ENCODE measurements around the gene RBM8A. TPM values are rescaled to one million over a fixed set of nuclear protein-coding genes. Genes with fewer than 3 reads are reported as not detected.

Gene RBM8A
- total RNA-seq, 3 donors from 2014 or later = 603 to 609 (median 606) TPM

DNA sequence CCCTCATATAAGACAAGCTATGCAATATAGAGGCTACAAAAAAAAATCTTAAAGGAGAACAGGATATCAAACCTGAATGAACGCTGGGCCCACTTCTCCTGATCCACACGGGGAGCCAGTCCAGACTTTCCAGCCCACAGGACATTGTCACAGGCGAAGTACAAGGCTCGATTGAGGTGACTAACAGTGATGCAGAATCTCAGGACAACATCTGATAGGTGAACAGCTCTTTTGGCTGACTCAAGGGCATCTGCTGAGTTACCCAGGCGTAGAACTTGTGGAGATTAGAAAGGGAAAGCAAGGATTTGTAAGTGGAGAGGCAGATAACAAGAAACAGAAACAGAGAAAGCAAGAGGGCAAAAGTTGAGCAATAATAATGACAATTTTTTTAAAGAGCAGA lies 10.5 kb downstream of the RBM8A start:
- no peak for ATAC-seq
- peaks cover 47% of the 10 kb centered on the region for H3K4me1 Mint-ChIP-seq (ENCODE audit: low read depth)
- no peak for DNase-seq
- H3K9me3 Mint-ChIP-seq = no peaks in the 10 kb centered on the region
- H3K4me3 Mint-ChIP-seq = peak overlapping the region; percentile 94
- peaks cover 33% of the 10 kb centered on the region for H3K36me3 Mint-ChIP-seq (ENCODE audit: insufficient read depth)
- no peaks in the 10 kb centered on the region for H3K27me3 Mint-ChIP-seq (ENCODE audit: low read depth)

DNA sequence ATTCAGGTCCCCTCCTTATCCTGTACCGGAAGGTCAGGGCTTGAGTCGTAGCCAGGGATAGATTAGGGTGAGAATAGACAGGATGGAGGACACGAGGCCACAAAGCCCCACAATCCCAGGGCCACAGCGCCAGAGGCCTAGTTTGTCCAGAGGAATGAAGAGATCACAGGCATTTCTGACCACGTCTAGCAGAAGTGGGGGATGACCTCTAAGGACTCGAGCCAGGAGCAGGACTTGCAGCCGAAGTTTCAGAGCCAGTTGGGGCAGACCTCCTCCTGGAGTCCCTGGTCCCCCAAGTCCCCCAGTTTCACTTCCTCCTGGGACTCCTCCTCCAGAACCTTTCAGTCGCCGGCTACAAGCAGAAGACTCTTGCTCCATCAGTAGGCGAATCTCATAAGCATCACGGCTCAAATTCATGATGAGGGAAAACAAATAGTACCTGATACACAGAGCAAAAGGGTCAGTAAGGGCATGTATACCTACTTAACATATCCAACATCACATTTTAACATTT lies 15.1 kb downstream of the RBM8A start:
- Mint-ChIP-seq H3K9me3 (no peaks in the 10 kb centered on the region), H3K4me1 (ENCODE audit: low read depth) (peaks cover 21% of the 10 kb centered on the region), H3K36me3 (ENCODE audit: insufficient read depth) (peaks cover 39% of the 10 kb centered on the region), H3K27me3 (ENCODE audit: low read depth) (no peaks in the 10 kb centered on the region), H3K4me3 (no peak overlapping the region)
- DNase-seq (no peak), ATAC-seq (no peak)

DNA sequence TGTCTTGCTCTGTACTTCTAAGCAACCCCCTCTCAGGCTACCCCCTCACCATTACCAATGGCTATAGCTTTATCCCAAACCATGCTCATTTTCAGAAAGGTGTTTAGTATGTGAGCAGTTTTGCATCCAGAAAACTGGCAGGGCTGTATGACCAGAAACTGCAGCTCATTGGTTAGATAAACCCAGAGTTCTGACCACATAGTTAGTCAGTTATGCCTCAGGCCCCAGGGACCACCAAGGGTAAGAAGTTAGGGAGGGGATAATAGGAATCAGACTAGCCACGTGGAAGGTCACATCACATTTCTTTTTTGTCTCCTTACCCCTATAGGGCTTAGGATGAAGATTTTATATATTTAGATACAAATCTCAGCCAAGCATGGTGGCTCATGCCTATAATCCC lies 18.6 kb downstream of the RBM8A start:
- peaks cover 5% of the 10 kb centered on the region for H3K4me1 Mint-ChIP-seq (ENCODE audit: low read depth)
- H3K9me3 Mint-ChIP-seq = no peaks in the 10 kb centered on the region
- ATAC-seq (no peak), DNase-seq (no peak)
- peaks cover 21% of the 10 kb centered on the region for H3K36me3 Mint-ChIP-seq (ENCODE audit: insufficient read depth)
- no peaks in the 10 kb centered on the region for H3K27me3 Mint-ChIP-seq (ENCODE audit: low read depth)
- H3K4me3 Mint-ChIP-seq = no peak overlapping the region

DNA sequence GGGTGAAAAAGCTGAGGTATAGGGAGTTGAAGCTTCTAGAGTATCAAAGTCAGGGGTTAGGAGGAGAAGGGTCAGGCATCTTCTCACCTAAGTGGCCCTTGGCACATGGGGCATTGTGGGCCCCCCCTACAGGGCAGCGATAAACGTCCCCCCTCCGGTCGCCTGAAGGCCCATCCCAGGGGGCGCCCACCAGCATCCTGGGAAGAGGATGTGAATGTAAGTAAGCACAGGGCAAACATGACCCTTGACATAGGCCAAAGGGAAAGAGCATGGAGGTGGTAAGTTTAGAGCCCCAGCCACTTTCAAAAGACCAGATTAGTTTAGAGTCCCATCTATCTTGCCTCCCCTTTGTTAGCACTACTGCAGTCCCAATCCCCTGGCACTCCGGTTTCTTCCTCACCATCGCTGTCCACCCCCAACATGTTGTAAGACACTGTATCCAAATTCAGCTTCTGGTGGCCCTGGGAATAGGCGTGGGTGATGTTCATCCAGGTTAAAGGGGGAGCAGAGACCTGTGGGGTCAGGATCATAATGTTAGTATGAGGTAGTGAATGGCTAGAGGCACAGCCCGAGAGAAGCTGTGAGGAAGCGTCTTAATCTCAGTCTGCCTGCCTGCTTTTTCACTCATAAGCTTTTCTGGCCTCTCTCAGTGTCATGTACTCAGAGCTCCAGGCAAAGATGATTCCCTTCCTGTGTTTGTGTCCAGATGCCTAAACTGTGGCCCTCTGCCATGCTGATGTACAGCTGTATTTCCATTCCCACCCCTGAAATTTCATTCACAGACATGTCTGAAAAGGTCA lies 20.1 kb downstream of the RBM8A start:
- no peaks in the 10 kb centered on the region for H3K27me3 Mint-ChIP-seq (ENCODE audit: low read depth)
- no peak overlapping the region for H3K4me3 Mint-ChIP-seq
- no peaks in the 10 kb centered on the region for H3K9me3 Mint-ChIP-seq
- DNase-seq (no peak), ATAC-seq (no peak)
- H3K4me1 Mint-ChIP-seq (ENCODE audit: low read depth) = peaks cover 5% of the 10 kb centered on the region
- peaks cover 15% of the 10 kb centered on the region for H3K36me3 Mint-ChIP-seq (ENCODE audit: insufficient read depth)

DNA sequence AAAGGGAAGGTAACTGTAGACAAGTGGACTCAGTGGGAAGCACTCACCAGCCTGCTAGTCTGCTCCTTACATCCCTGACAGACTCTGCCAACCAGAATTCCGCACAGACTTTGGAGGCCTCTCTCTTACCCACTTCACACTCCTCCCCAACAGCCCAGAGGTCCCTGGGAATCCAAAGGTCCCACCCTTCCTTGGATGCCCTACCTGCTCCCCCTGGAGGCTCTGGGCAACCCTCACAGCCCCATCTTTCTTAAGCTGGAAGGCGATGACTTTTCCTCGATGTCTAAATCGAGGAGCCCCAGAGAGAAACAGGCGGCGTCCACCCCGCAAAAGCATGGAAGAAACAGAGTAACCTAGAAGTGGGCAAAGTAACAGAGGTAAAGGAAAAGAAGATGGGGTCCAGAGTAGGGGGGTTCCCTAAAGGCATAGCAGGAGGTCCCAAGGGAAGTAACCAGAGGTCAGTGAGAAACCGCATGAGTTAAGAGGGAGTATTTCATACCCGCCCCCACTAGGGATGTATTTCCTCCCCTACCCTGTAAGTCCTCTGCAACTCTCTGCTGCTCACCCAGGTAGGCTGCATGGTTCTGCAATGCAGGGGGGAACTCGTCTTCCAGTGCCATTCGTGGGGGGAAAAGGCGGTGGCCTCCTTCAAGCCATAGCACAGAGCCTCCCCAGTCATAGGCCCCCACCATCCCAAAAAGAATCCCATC lies 25.8 kb downstream of the RBM8A start:
- no peaks in the 10 kb centered on the region for H3K27me3 Mint-ChIP-seq (ENCODE audit: low read depth)
- no peak overlapping the region for H3K4me3 Mint-ChIP-seq
- H3K36me3 Mint-ChIP-seq (ENCODE audit: insufficient read depth) = peaks cover 6% of the 10 kb centered on the region
- ATAC-seq = no peak
- DNase-seq = no peak
- H3K4me1 Mint-ChIP-seq (ENCODE audit: low read depth) = no peaks in the 10 kb centered on the region
- H3K9me3 Mint-ChIP-seq = no peaks in the 10 kb centered on the region

DNA sequence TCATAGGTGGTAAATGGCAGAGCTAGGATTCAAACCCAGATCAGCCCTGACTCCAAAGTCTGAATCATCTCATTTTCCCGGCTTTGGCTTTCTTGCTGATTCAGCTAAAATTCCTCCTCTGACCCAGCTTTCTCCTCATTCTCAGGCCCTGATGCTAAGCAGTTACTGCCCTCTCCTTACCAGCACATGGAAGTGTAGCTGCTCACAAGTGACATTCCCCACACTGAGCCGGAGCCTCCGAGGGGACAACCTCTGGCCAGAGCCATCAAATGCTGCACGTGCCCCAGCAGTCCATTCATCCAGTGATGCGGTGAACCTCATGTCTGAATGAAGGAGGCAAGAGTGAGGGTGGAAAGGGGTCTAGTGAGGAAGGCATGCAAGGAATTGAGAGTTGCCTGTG lies 28.5 kb downstream of the RBM8A start:
- DNase-seq (no peak), ATAC-seq (no peak)
- peaks cover 5% of the 10 kb centered on the region for H3K36me3 Mint-ChIP-seq (ENCODE audit: insufficient read depth)
- H3K27me3 Mint-ChIP-seq (ENCODE audit: low read depth) = no peaks in the 10 kb centered on the region
- no peaks in the 10 kb centered on the region for H3K9me3 Mint-ChIP-seq
- H3K4me3 Mint-ChIP-seq = no peak overlapping the region
- H3K4me1 Mint-ChIP-seq (ENCODE audit: low read depth) = no peaks in the 10 kb centered on the region

DNA sequence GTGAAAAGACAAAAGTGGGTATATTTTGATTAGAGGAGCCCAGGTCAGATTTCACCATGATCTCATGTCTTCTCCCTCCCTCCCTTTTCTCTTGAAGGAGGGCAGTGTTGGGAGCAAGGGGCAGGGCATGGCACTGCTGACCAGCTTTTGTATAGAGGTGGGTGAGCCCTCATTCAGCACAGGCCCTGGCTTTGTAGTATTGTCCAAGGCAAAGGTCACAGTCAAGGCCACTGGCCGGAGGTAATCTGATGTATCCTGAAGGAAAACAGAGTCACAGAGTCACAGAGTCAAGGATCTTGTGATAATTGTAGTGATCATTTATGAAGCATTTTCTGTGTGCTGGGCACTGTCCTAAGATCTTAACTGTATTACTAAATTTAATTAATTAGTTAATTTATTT lies 29.3 kb downstream of the RBM8A start:
- H3K27me3 Mint-ChIP-seq (ENCODE audit: low read depth) = no peaks in the 10 kb centered on the region
- no peak for ATAC-seq
- no peak for DNase-seq

DNA sequence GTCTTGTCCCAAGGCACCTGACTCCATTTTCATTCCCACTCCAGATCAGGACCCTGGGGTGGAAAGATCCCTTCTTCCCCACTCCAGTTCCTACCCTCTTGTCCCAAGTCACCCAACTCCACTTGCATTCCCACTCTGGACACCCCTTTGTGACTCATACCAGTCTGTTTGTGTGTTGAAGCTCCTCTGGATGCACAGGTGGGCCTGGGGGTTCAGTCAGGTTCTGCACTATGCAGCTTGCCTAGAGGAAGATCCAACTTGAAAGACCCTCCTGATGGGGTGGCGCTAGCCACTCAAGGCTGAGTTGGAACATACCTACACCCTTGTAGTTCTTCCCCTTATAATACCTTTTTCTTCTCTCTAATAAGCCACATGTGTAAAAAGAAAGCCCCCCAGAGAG lies 31.8 kb downstream of the RBM8A start:
- no peak for DNase-seq
- ATAC-seq = no peak
- Mint-ChIP-seq H3K4me3 (no peak overlapping the region), H3K9me3 (no peaks in the 10 kb centered on the region), H3K36me3 (ENCODE audit: insufficient read depth) (peaks cover 4% of the 10 kb centered on the region), H3K27me3 (ENCODE audit: low read depth) (no peaks in the 10 kb centered on the region), H3K4me1 (ENCODE audit: low read depth) (no peaks in the 10 kb centered on the region)

More for the DNA sequence above, 29.3 kb downstream of the RBM8A start:
- Mint-ChIP-seq H3K36me3 (ENCODE audit: insufficient read depth) (peaks cover 6% of the 10 kb centered on the region), H3K4me1 (ENCODE audit: low read depth) (no peaks in the 10 kb centered on the region), H3K9me3 (no peaks in the 10 kb centered on the region), H3K4me3 (no peak overlapping the region)

DNA sequence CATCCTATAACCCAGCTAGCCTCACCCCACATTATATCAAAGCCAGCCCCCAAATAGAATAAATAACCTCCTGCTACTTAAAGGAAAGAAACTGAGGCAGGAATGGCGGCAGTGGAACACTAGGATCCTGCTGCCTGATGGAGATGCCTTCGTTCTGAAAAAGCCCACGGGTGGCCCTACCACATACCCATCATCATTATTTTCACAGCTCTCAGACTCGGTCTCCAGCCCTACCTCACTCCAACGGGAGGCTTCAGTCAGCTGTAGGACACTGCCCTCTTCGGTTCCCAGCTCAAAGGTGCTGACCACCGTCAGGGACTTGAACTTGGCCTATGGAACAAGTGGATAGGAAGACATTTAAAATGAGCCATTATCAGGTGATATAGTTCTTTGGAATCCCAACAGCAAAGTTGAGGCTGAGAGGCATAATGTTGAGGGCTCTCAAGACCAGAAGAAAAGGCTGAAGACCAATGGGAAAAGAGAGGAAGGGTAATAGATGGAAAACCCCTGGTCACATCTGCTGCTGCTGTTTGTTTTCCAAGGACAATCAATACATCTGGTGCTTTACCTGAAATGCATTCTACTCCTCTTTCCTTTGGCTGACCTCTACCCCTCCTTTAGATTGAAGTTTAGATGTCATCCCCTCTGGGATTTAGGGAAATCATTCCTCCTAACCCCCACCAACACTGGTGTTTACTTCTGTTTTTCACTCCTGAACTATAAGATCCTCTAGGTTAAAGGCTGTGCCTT lies 33.8 kb downstream of the RBM8A start:
- no peak overlapping the region for H3K4me3 Mint-ChIP-seq
- H3K36me3 Mint-ChIP-seq (ENCODE audit: insufficient read depth) = peaks cover 4% of the 10 kb centered on the region
- H3K4me1 Mint-ChIP-seq (ENCODE audit: low read depth) = no peaks in the 10 kb centered on the region
- no peak for ATAC-seq
- DNase-seq = no peak
- no peaks in the 10 kb centered on the region for H3K9me3 Mint-ChIP-seq
- H3K27me3 Mint-ChIP-seq (ENCODE audit: low read depth) = no peaks in the 10 kb centered on the region

DNA sequence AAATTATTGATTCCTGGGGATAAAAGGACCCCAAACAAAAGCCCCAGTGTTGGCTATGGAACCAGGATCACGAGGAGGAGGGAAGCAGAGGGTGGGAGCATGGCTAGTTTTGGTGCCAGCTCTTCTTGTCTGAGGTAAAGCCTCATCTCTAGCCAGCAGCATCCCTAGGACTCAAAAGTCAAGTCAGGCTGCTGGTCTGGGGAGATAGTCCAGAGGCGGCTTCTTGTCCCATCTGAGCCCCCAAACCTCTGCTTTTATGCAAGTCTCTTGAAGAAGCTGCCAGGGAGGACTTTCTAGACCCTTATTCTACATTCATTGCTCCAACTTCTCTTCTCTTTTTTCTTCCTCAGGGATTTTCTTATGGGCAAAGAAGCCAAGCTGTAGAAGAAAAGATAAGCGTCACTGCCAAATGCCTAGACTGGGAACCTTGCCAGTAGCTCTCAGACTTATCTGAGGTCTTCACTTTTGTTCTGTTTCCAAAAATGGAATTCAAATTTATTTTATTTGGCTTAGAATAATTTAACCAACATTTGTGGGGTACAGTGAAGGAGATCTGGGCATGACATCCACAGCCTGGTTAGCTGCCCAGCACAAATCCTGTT lies 34.7 kb downstream of the RBM8A start:
- DNase-seq = no peak
- H3K4me3 Mint-ChIP-seq = no peak overlapping the region
- H3K27me3 Mint-ChIP-seq (ENCODE audit: low read depth) = no peaks in the 10 kb centered on the region
- H3K9me3 Mint-ChIP-seq = no peaks in the 10 kb centered on the region
- no peak for ATAC-seq
- H3K36me3 Mint-ChIP-seq (ENCODE audit: insufficient read depth) = peaks cover 2% of the 10 kb centered on the region
- H3K4me1 Mint-ChIP-seq (ENCODE audit: low read depth) = no peaks in the 10 kb centered on the region

DNA sequence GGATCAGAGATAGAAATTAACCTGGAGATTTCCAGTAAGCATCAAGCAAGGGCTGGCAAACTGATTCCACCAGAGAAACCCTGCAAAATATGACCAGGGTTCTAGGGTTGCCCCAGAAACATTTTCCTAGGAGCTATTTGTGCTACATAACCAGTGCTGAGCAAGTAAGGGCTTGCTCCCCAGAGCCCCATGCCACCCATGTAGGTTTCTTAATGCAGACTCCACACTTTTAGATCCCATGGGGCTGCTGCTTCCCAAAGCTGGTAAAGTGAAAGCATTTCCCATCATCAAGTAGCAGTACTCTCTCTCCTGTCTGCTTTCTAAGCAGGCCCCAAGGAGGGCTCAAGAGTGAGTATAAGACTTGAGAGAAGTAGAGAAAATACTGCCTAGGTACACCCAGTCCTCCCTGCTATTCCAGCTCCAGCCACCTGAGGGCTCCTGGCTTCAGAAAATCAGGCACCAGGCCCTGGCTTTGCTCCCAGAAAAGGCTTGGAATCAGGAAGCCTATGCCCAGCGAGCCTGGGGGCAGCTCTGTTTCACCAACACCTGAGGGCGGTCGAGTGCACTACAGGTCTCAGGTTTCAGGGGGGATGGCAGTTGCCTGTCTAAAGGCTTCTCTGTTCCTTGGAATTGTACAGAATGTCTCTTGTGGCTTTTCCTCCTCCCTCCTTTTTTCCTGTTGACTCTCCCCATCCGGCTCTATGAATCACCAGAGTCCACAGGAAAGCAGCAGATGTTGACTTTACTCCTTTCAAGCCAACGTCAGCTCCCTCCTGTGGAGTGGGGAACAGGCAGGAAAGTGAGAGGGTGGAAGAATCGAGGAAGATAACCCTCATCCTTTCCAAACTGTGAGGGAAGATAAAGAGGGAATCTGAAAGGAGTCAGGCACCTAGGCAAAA lies 35.4 kb downstream of the RBM8A start:
- no peak overlapping the region for H3K4me3 Mint-ChIP-seq
- H3K27me3 Mint-ChIP-seq (ENCODE audit: low read depth) = peaks cover 1% of the 10 kb centered on the region
- H3K4me1 Mint-ChIP-seq (ENCODE audit: low read depth) = peaks cover under 1% of the 10 kb centered on the region
- H3K9me3 Mint-ChIP-seq = no peaks in the 10 kb centered on the region
- peaks cover 2% of the 10 kb centered on the region for H3K36me3 Mint-ChIP-seq (ENCODE audit: insufficient read depth)
- peak; percentile 62 to 66 for ATAC-seq
- peak; percentile 46 for DNase-seq

DNA sequence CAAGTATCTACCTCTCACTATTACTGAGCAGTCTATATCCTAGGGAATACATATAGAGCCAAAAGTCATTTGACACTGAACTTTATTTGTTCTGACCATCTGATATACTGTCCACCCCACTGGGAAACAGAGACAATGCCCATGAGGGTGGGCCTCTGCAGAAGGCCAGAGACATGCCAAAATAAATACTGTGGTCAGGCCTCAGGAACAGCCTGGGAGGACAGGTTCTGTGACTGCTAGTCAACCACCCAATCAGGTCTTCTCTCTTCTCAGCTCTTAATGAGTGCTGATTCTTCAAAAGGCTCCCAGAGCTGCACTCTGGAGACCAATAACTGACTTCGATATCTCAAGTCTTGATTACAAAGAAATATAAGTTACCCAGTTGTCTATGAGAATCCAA lies 36.1 kb downstream of the RBM8A start:
- Mint-ChIP-seq H3K4me1 (ENCODE audit: low read depth) (peaks cover 5% of the 10 kb centered on the region), H3K9me3 (no peaks in the 10 kb centered on the region), H3K27me3 (ENCODE audit: low read depth) (peaks cover 2% of the 10 kb centered on the region), H3K36me3 (ENCODE audit: insufficient read depth) (peaks cover 2% of the 10 kb centered on the region), H3K4me3 (no peak overlapping the region)
- DNase-seq (no peak), ATAC-seq (no peak)

DNA sequence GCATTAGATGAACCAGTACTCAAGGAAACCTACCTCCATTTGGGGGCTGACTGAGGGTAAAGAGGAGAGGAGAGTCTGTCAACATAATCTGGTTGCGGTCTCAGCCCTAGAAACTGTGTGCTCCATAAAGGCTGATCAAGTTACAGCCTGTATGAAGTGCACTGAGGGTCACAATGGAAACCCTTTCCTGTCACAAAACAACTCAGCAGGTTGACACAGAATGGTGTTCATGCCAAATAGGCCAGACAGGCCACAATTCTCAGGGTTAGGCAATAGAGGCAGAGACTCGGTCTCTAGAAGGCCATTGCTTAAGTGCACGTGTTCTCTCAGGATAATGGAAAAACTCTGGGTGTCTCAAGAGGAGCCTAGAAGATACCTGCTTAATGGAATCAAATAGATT lies 37.6 kb downstream of the RBM8A start:
- peaks cover 10% of the 10 kb centered on the region for H3K27me3 Mint-ChIP-seq (ENCODE audit: low read depth)
- ATAC-seq = no peak
- H3K36me3 Mint-ChIP-seq (ENCODE audit: insufficient read depth) = peaks cover 2% of the 10 kb centered on the region
- H3K4me3 Mint-ChIP-seq = no peak overlapping the region
- peaks cover 16% of the 10 kb centered on the region for H3K4me1 Mint-ChIP-seq (ENCODE audit: low read depth)
- DNase-seq = no peak
- no peaks in the 10 kb centered on the region for H3K9me3 Mint-ChIP-seq
